Parathyroid adenoma (tissue), 2 donors: Measurements from ENCODE around the gene FFAR2.

ENCODE experiments used
- H2AFZ ChIP-seq: fragments of 300-600 bp; sonication (generic); one replicate; pipeline ENCODE4 v1.7.0; 2017; ENCODE audit warnings: antibody characterized with exemption, mild to moderate bottlenecking
- H3K27ac ChIP-seq: fragments of 300-600 bp; sonication (generic); one replicate; pipeline ENCODE4 v1.7.0; 2017
- H3K27me3 ChIP-seq: fragments of 300-600 bp; sonication (generic); one replicate; pipeline ENCODE4 v1.7.0; 2017; ENCODE audit warnings: low read length; ENCODE audit not compliant: control insufficient read depth, insufficient read depth
- H3K36me3 ChIP-seq: fragments of 300-600 bp; sonication (generic); one replicate; pipeline ENCODE4 v1.7.0; 2017; ENCODE audit warnings: low read length; ENCODE audit not compliant: control insufficient read depth, insufficient read depth
- H3K4me1 ChIP-seq: fragments of 300-600 bp; sonication (generic); one replicate; pipeline ENCODE4 v1.7.0; 2017; ENCODE audit warnings: control low read depth
- H3K4me2 ChIP-seq: fragments of 300-600 bp; sonication (generic); one replicate; pipeline ENCODE4 v1.7.0; 2017; ENCODE audit warnings: low read length
- H3K4me3 ChIP-seq: fragments of 300-600 bp; sonication (generic); one replicate; pipeline ENCODE4 v1.7.0; 2017; ENCODE audit warnings: low read depth, low read length
- H3K79me2 ChIP-seq: fragments of 300-600 bp; sonication (generic); one replicate; pipeline ENCODE4 v1.7.0; 2017; ENCODE audit warnings: control low read depth
- H3K9ac ChIP-seq: fragments of 300-600 bp; sonication (generic); one replicate; pipeline ENCODE4 v1.7.0; 2017; ENCODE audit warnings: mild to moderate bottlenecking
- H3K9me3 ChIP-seq: fragments of 300-600 bp; sonication (generic); one replicate; pipeline ENCODE4 v1.7.0; 2017; ENCODE audit warnings: low read length; ENCODE audit not compliant: control insufficient read depth
- CTCF ChIP-seq: fragments of 300-600 bp; sonication (generic); IDR thresholded peaks from one replicate; pipeline ENCODE4 v1.7.0; 2017; ENCODE audit warnings: antibody characterized with exemption, mild to moderate bottlenecking
- donor health status: primary hyperparathyroidism.

FFAR2 gene

DNA sequence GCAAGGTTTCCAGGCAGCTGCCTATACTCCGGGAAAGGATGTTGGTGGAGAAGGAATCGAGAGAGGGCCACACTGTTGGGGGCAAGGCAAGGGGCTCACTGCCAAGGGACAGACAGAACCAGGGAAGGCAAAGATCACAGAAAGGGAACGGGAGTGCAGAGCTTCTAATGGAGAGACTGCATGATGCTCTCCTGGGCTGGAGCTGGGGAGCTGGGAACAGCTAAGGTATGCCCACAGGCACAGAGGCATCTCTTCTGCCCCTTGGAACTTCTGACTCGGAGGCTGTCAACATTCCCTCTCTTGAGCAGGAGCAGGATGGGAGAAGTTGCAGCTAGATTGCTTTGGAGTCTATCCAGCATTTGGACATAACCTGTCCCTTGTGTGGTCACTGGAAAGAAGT lies 22.4 kb upstream of the FFAR2 start:
- Histone ChIP-seq H3K36me3 (no peaks in the 10 kb centered on the region), H3K4me1 (peaks cover 2% of the 10 kb centered on the region), H3K27me3 (no peaks in the 10 kb centered on the region), H3K4me3 (no peak overlapping the region), H3K4me2 (no peak overlapping the region), H3K9ac (no peak overlapping the region), H2AFZ (no peak overlapping the region), H3K79me2 (no peaks in the 10 kb centered on the region), H3K27ac (no peak overlapping the region), H3K9me3 (no peaks in the 10 kb centered on the region)
- no peak for TF ChIP-seq CTCF

DNA sequence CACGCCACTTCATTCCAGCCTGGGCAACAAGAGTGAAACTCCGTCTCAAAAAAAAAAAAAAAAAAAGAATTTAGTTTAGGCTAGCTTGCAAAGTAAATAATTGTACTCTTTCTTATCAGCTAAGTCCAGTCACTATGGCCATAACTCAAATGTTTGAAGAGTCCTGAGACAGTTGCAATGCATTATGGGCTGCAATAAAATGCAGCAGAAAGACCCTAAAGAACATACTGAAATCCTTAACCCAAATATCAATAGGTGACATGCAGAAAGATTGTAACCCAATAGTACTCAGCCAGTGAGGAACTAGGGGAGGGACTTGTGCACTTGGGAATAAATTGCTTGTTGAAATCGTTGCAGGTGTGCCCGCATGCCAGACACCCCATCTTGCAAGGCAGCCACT lies 20.9 kb upstream of the FFAR2 start:
- Histone ChIP-seq H3K27me3 (no peaks in the 10 kb centered on the region), H3K9ac (no peak overlapping the region), H3K4me3 (no peak overlapping the region), H3K4me1 (peaks cover 9% of the 10 kb centered on the region), H3K9me3 (no peaks in the 10 kb centered on the region), H3K36me3 (no peaks in the 10 kb centered on the region), H3K79me2 (no peaks in the 10 kb centered on the region), H3K4me2 (no peak overlapping the region), H3K27ac (no peak overlapping the region), H2AFZ (no peak overlapping the region)
- TF ChIP-seq CTCF, result no peak

- TF ChIP-seq CTCF, result no peak
- no peaks in the 10 kb centered on the region for H3K9me3 ChIP-seq
- no peak overlapping the region for H3K4me3 ChIP-seq
- H3K4me1 ChIP-seq, result peaks cover 27% of the 10 kb centered on the region
- no peak overlapping the region for H3K9ac ChIP-seq
- H3K4me2 ChIP-seq, result no peak overlapping the region
- no peaks in the 10 kb centered on the region for H3K36me3 ChIP-seq
- H3K27ac ChIP-seq, result no peak overlapping the region
- no peak overlapping the region for H2AFZ ChIP-seq
- H3K79me2 ChIP-seq, result no peaks in the 10 kb centered on the region
- no peaks in the 10 kb centered on the region for H3K27me3 ChIP-seq
Observed at GRCh38 chr19:35429698-35430408, 18.2 kb upstream of the FFAR2 start.

GRCh38 chr19:35430409-35431144 lies 17.5 kb upstream of the FFAR2 start:
- TF ChIP-seq CTCF, result no peak
- Histone ChIP-seq H3K4me1 (peaks cover 32% of the 10 kb centered on the region), H3K9ac (no peak overlapping the region), H3K36me3 (no peaks in the 10 kb centered on the region), H3K27me3 (no peaks in the 10 kb centered on the region), H2AFZ (no peak overlapping the region), H3K9me3 (no peaks in the 10 kb centered on the region), H3K4me3 (no peak overlapping the region), H3K27ac (no peak overlapping the region), H3K4me2 (no peak overlapping the region), H3K79me2 (no peaks in the 10 kb centered on the region)
